Measurements from ENCODE around the gene ADAM30.

DNA sequence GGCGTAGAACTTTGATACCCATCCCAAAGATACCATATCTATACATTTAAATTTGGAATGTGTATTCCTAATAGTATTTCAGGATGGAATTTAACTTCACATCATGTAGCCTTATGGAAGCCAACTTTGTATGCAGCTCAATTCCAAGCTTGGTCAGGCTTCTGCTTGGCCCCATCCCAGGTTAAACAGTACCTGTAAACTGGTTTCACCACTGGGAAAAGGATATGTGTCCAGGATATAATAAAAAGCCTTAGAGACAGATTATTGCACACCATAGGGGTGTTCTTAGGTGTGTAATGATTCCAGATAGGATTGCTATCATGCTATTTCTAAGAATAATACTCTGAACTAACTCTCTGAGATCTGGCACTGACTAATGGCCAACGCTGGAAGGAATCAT, 28.1 kb downstream of the ADAM30 start:
- TF ChIP-seq, protein P1, sequence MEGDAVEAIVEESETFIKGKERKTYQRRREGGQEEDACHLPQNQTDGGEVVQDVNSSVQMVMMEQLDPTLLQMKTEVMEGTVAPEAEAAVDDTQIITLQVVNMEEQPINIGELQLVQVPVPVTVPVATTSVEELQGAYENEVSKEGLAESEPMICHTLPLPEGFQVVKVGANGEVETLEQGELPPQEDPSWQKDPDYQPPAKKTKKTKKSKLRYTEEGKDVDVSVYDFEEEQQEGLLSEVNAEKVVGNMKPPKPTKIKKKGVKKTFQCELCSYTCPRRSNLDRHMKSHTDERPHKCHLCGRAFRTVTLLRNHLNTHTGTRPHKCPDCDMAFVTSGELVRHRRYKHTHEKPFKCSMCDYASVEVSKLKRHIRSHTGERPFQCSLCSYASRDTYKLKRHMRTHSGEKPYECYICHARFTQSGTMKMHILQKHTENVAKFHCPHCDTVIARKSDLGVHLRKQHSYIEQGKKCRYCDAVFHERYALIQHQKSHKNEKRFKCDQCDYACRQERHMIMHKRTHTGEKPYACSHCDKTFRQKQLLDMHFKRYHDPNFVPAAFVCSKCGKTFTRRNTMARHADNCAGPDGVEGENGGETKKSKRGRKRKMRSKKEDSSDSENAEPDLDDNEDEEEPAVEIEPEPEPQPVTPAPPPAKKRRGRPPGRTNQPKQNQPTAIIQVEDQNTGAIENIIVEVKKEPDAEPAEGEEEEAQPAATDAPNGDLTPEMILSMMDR (conservative IDR thresholded peaks at IDR 0.05; ENCODE audit: low read length) = no peak
- TF ChIP-seq EZH2phosphoT487 (IDR thresholded peaks at IDR 0.05; ENCODE audit: borderline replicate concordance, low read depth, low read length) = no peak
